Left ventricle myocardium inferior (tissue), 1 donor: Measurements from ENCODE around the gene GPR146. TPM values are rescaled to one million over a fixed set of nuclear protein-coding genes. Genes with fewer than 3 reads are reported as not detected.
A peak's percentile ranks its signal among the peaks of the same experiment; 100 is the strongest.

Experiments used
- DNase-seq: peaks from one replicate; pipeline ENCODE4 v3.0.0-alpha.2; 2020
- H3K27ac ChIP-seq: fragments of 200-600 bp; replicated peaks from 2 replicates; pipeline ENCODE4 v1.8.0; 2021
- H3K27me3 ChIP-seq: fragments of 200-600 bp; 2 replicates; pipeline ENCODE4 v1.8.0; 2021; ENCODE audit warnings: low read depth
- H3K36me3 ChIP-seq: fragments of 200-600 bp; 2 replicates; pipeline ENCODE4 v1.8.0; 2021
- H3K4me1 ChIP-seq: fragments of 200-600 bp; 2 replicates; pipeline ENCODE4 v1.8.0; 2021
- H3K4me3 ChIP-seq: fragments of 200-600 bp; 2 replicates; pipeline ENCODE4 v1.8.0; 2021; ENCODE audit warnings: mild to moderate bottlenecking, moderate library complexity
- H3K9me3 ChIP-seq: fragments of 200-600 bp; replicated peaks from 2 replicates; pipeline ENCODE4 v1.8.0; 2021
- CTCF ChIP-seq: fragments of 200-600 bp; IDR thresholded peaks from 2 replicates; pipeline ENCODE4 v1.8.0; 2021; ENCODE audit warnings: antibody characterized with exemption, mild to moderate bottlenecking, borderline replicate concordance
- intact Hi-C: fragments of 100-400 bp; cut with micrococcal nuclease; formaldehyde crosslinking; loops from one replicate; pipeline ENCODE4 v1.11.0; 2022
- total RNA-seq: library from RNA; stranded (reverse); fragmentation: NEBNext Ultra II Directional; extraction: Animal tissue kit (Norgen Biotek cat#: 25700); gene quantifications from one replicate; pipeline ENCODE4 v1.2.1, GENCODE V29; 2021
- donor health status: DM: no; HTN: yes; CAD: no; lungs with severe emphysema.

The GPR146 gene
- total RNA-seq, 1 donor from 2014 or later, result 29.8 TPM

DNA sequence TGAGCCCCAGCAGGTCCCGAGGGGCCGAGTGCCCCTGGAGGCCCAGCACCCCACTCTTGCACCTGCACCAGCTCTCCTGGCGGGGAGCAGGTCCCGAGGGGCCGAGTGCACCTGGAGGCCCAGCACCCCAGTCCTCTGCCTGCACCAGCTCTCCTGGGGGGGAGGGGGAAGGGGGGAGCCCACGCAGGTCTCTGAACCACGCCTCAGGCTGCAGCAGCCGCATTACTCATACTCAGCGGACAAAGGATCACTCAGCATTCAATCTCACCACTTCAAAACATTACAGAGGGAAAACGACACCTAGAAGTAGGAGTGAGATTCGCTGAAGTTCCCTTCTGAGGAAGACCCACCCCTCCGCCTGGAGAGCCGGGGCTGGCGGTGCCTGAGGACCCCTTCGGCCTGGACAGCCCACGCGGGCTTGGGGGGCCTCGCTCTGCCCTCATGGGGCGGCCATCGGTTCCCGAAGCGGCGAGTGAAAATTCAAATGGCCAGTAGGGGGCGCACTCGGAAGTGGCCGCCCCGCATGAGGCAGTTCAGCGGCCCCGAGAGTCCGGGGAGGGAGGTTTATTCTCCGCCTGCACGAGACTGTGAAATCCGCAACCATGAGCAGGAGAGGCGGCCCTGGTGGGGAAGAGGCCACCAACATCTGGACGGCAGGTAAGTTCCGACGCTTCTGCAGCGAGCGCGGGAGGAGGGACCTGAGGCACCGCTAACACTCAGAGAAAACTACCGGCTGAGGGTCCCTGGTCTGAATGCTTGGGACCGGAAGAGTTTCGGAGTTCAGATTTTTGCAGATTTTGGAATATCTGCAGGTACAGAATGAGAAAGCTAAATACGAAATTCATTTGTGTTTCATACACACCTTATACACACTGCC, 42.5 kb downstream of the GPR146 start:
- peak; percentile 93 for TF ChIP-seq CTCF
- intact Hi-C loops, result no loop called here
- DNase-seq, result peak; percentile 74
- no peaks in the 10 kb centered on the region for H3K9me3 ChIP-seq
- peaks cover 1% of the 10 kb centered on the region for H3K36me3 ChIP-seq
- no peaks in the 10 kb centered on the region for H3K27me3 ChIP-seq
- H3K4me3 ChIP-seq, result peak overlapping the region; percentile 62
- peak overlapping the region; percentile 73 for H3K27ac ChIP-seq
- peaks cover 36% of the 10 kb centered on the region for H3K4me1 ChIP-seq

GRCh38 chr7:1087465-1087814, 43.1 kb downstream of the GPR146 start:
- Histone ChIP-seq H3K4me3 (peak overlapping the region; percentile 62), H3K4me1 (peaks cover 30% of the 10 kb centered on the region), H3K36me3 (peaks cover 7% of the 10 kb centered on the region), H3K27me3 (no peaks in the 10 kb centered on the region), H3K27ac (peak overlapping the region; percentile 73), H3K9me3 (no peaks in the 10 kb centered on the region)
- intact Hi-C loops, result no loop called here
- no peak for TF ChIP-seq CTCF
- DNase-seq, result no peak

DNA sequence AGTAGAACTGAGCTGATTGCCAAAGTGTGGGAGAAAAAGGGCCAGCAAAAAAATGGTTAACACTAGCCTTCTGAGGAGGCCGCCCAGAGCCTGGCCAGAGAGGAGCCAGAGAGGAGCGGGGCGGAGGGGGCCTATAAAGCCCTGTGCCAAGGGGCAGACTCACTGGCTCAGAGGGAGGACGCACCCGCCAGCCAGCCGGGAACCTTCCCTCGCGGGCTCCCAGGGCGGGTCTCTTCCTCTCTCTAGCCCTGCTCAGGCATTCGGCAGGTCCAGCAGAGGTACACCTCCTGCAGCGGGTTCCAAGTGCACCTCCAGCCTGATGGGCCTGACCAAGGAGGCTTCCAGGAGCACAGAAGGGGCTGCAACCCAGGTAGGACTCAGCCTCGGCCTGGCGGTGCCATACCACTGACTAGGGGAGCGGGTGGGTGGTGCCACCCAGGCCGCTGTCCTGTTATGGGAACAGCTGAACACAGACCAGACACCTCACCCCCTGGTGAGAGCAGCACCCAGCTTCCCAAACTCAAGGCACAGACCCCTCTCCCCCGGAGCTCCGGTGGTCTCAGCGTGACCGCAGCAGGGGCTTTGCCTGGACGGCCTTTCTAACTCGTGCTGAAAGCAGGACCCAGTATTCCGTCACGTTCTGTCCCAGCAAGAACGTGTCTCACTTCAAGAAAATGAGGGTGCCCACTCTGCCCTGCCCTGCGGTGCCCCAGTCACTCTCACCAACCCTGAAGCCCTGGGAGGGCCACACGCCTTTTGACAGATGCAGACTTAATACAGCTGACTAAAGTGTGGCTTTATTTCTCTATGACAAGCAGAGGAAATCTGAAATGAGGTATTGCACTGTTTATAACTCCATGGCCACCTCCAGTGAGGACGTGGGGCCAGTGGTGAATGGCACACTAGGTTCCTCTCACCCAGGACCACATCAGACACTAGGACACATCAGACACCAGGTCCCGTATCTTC, 43.9 kb downstream of the GPR146 start, which contains the start of gene GPER1:
GPER1 (plus strand) TSS at position 162 of the 969 bp plus-strand sequence. CDS start 3,616 bp downstream, outside the sequence.
- no peaks in the 10 kb centered on the region for H3K9me3 ChIP-seq
- no peak for TF ChIP-seq CTCF
- DNase-seq, result peak; percentile 58
- intact Hi-C loops, result no loop called here
- H3K4me3 ChIP-seq, result peak within 1 kb of the TSS; percentile 62
- peaks cover 30% of the 10 kb centered on the region for H3K4me1 ChIP-seq
- H3K27ac ChIP-seq, result peak within 1 kb of the TSS; percentile 73
- no peaks in the 10 kb centered on the region for H3K27me3 ChIP-seq
- peaks cover 11% of the 10 kb centered on the region for H3K36me3 ChIP-seq

- intact Hi-C loops, result no loop called here
- peaks cover 13% of the 10 kb centered on the region for H3K36me3 ChIP-seq
- H3K4me1 ChIP-seq, result peaks cover 25% of the 10 kb centered on the region
- no peak for DNase-seq
- H3K4me3 ChIP-seq, result no peak overlapping the region
- H3K9me3 ChIP-seq, result no peaks in the 10 kb centered on the region
- H3K27me3 ChIP-seq, result no peaks in the 10 kb centered on the region
- no peak for TF ChIP-seq CTCF
- no peak overlapping the region for H3K27ac ChIP-seq
Observed at GRCh38 chr7:1090236-1090635, 45.9 kb downstream of the GPR146 start.
